Activated CD8-positive, alpha-beta memory T cell treated with anti-CD3 and anti-CD28 coated beads for 24 hours (primary cell): ENCODE results near the gene FECH.
"Not testable (repeated sequence)": the region's sequence is repeated elsewhere in the genome, so short reads cannot be mapped to it uniquely, and the experiment has no call there.

Source experiments
- DNase-seq: peaks from one replicate; pipeline ENCODE4 v3.0.0-alpha.2; 2020

The FECH gene

GRCh38 chr18:57527556-57528229 lies 58.8 kb downstream of the FECH start:
- no peak for DNase-seq

- DNase-seq: no peak
Observed at GRCh38 chr18:57523171-57523956, 63.1 kb downstream of the FECH start.

GRCh38 chr18:57522348-57522747 lies 64.2 kb downstream of the FECH start:
- DNase-seq: not testable (repeated sequence)

GRCh38 chr18:57519668-57520424 lies 66.7 kb downstream of the FECH start:
- DNase-seq: no peak

GRCh38 chr18:57518533-57518932 lies 68.0 kb downstream of the FECH start:
- DNase-seq: no peak

GRCh38 chr18:57516056-57516455 lies 70.4 kb downstream of the FECH start:
- no peak for DNase-seq

GRCh38 chr18:57505231-57505630 lies 81.3 kb downstream of the FECH start:
- no peak for DNase-seq

- DNase-seq: no peak
Observed at GRCh38 chr18:57502624-57503023, 83.9 kb downstream of the FECH start.

GRCh38 chr18:57498682-57499256 lies 87.7 kb downstream of the FECH start:
- DNase-seq: no peak
